NCI-H1105 treated with DMSO at 0.1 percent for 48 hours (cell line): ENCODE measurements around the gene PBX4.

ENCODE experiments used
- DNase-seq: peaks from one replicate; lab custom pipeline; 2025; lab: John Stamatoyannopoulos, UW

The PBX4 gene

GRCh38 chr19:19588546-19588945 lies 29.9 kb downstream of the PBX4 start:
- DNase-seq, result no peak

- no peak for DNase-seq
Measured at GRCh38 chr19:19587771-19588170, 30.7 kb downstream of the PBX4 start.

- DNase-seq, result no peak
Measured at GRCh38 chr19:19584356-19584755, 34.1 kb downstream of the PBX4 start.

- no peak for DNase-seq
Measured at GRCh38 chr19:19582471-19582870, 36.0 kb downstream of the PBX4 start.

- DNase-seq, result no peak
Measured at GRCh38 chr19:19581391-19581790, 37.1 kb downstream of the PBX4 start.

- DNase-seq, result no peak
Measured at GRCh38 chr19:19580418-19580817, 38.1 kb downstream of the PBX4 start.

GRCh38 chr19:19579533-19580361 lies 38.7 kb downstream of the PBX4 start:
- no peak for DNase-seq

GRCh38 chr19:19578252-19578651 lies 40.2 kb downstream of the PBX4 start:
- DNase-seq, result peak; percentile 88

GRCh38 chr19:19575411-19575810 lies 43.1 kb downstream of the PBX4 start:
- no peak for DNase-seq

- DNase-seq, result no peak
Measured at GRCh38 chr19:19571071-19571786, 47.3 kb downstream of the PBX4 start.

GRCh38 chr19:19570571-19570970 lies 47.9 kb downstream of the PBX4 start:
- no peak for DNase-seq

- DNase-seq, result no peak
Measured at GRCh38 chr19:19568802-19569756, 49.4 kb downstream of the PBX4 start.

- DNase-seq, result no peak
Measured at GRCh38 chr19:19567391-19567790, 51.1 kb downstream of the PBX4 start.

- no peak for DNase-seq
Measured at GRCh38 chr19:19566306-19566705, 52.2 kb downstream of the PBX4 start.

GRCh38 chr19:19563348-19563848 lies 55.1 kb downstream of the PBX4 start:
- no peak for DNase-seq

- no peak for DNase-seq
Measured at GRCh38 chr19:19562665-19563347, 55.7 kb downstream of the PBX4 start.

GRCh38 chr19:19561946-19562664 lies 56.4 kb downstream of the PBX4 start:
- no peak for DNase-seq

GRCh38 chr19:19559931-19560330 lies 58.6 kb downstream of the PBX4 start:
- no peak for DNase-seq

GRCh38 chr19:19558636-19559035 lies 59.9 kb downstream of the PBX4 start:
- DNase-seq, result no peak

GRCh38 chr19:19558055-19558454 lies 60.4 kb downstream of the PBX4 start:
- DNase-seq, result no peak
